Measurements from ENCODE around the gene TMPRSS9. TPM values are rescaled to one million over a fixed set of nuclear protein-coding genes. Genes with fewer than 3 reads are reported as not detected.

Gene TMPRSS9
- total and polyA plus RNA-seq, 2 of the 13 experiments (the other 11 are each of a cell fraction or from before 2014, with no cell fraction given): 2.5 to 5.2 TPM

- TF ChIP-seq HOMEZ (CRISPR knock-in tag; IDR thresholded peaks at IDR 0.05; ENCODE audit: low read depth): 0 out of 2 replicates have a peak, but pooled peaks have one; percentile 17
- TF ChIP-seq ZNF329 (CRISPR knock-in tag; IDR thresholded peaks at IDR 0.05; ENCODE audit: low read depth): no peak
- peak; percentile 74; the same call in 1 of the 2 replicates for TF ChIP-seq TGIF2 (CRISPR knock-in tag; IDR thresholded peaks at IDR 0.05)
- 0 out of 2 replicates have a peak, but pooled peaks have one; percentile 14 for TF ChIP-seq DMAP1 (CRISPR knock-in tag; IDR thresholded peaks at IDR 0.05)
- no peak; the same call in 1 of the 2 replicates for TF ChIP-seq ZNF224 (CRISPR knock-in tag; IDR thresholded peaks at IDR 0.05)
- peak; percentile 77; the same call in 1 of the 2 replicates for TF ChIP-seq MEIS2 (CRISPR knock-in tag; IDR thresholded peaks at IDR 0.05)
- 0 out of 2 replicates have a peak, but pooled peaks have one; percentile 13 for TF ChIP-seq ZNF343 (CRISPR knock-in tag; IDR thresholded peaks at IDR 0.05)
- TF ChIP-seq PAF1 (CRISPR knock-in tag; IDR thresholded peaks at IDR 0.05): no peak
- TF ChIP-seq KLF13 (CRISPR knock-in tag; IDR thresholded peaks at IDR 0.05): 0 out of 2 replicates have a peak, but pooled peaks have one; percentile 67
- TF ChIP-seq ZNF670 (CRISPR knock-in tag; IDR thresholded peaks at IDR 0.05; ENCODE audit: borderline replicate concordance): no peak
- TF ChIP-seq ZMAT5 (CRISPR knock-in tag; IDR thresholded peaks at IDR 0.05; ENCODE audit: borderline replicate concordance, low read depth): no peak
- peak; percentile 67 for TF ChIP-seq SRSF1 (optimal IDR thresholded peaks at IDR 0.05; ENCODE audit: low read depth, low read length)
- no peak for TF ChIP-seq ZNF570 (CRISPR knock-in tag; IDR thresholded peaks at IDR 0.05; ENCODE audit: borderline replicate concordance)
- TF ChIP-seq ASH2L (IDR thresholded peaks at IDR 0.05; ENCODE audit: insufficient read length, low read depth, low read length): no peak
- TF ChIP-seq YEATS2 (CRISPR knock-in tag; IDR thresholded peaks at IDR 0.05; ENCODE audit: borderline replicate concordance): peak; percentile 58; the same call in 1 of the 2 replicates
- TF ChIP-seq SSRP1 (CRISPR knock-in tag; IDR thresholded peaks at IDR 0.05): 0 out of 2 replicates have a peak, but pooled peaks have one; percentile 52
- TF ChIP-seq MYC (CRISPR knock-in tag; IDR thresholded peaks at IDR 0.05; ENCODE audit: borderline replicate concordance): peak; percentile 64
- TF ChIP-seq ZNF430 (CRISPR knock-in tag; IDR thresholded peaks at IDR 0.05): no peak; the same call in 1 of the 2 replicates
- no peak for TF ChIP-seq TAF1 (CRISPR knock-in tag; IDR thresholded peaks at IDR 0.05)
- TF ChIP-seq NFE2L2 (IDR thresholded peaks at IDR 0.05; ENCODE audit: low read length): no peak
- TF ChIP-seq ZGPAT (CRISPR knock-in tag; IDR thresholded peaks at IDR 0.05): peak; percentile 81
- 0 out of 2 replicates have a peak, but pooled peaks have one; percentile 72 for TF ChIP-seq ZBTB4 (CRISPR knock-in tag; IDR thresholded peaks at IDR 0.05; ENCODE audit: borderline replicate concordance)
- no peak for TF ChIP-seq ELF4 (CRISPR knock-in tag; IDR thresholded peaks at IDR 0.05; ENCODE audit: borderline replicate concordance)
- TF ChIP-seq KDM4B (CRISPR knock-in tag; IDR thresholded peaks at IDR 0.05): peak; percentile 82; the same call in 1 of the 2 replicates
These were observed 114.4 kb downstream of the TMPRSS9 start (continued) for GRCh38 chr19:2474232-2475017.
